Right kidney (tissue), 1 donor: Measurements from ENCODE around the gene SORBS2.

Source experiments
- DNase-seq: peaks from one replicate; pipeline ENCODE4 v3.0.0-alpha.2; 2016

SORBS2 gene

GRCh38 chr4:185677637-185678314 is 134.2 kb downstream of the SORBS2 start:
- DNase-seq = no peak

- DNase-seq = no peak
Measured at GRCh38 chr4:185672618-185673017, 139.4 kb downstream of the SORBS2 start.

GRCh38 chr4:185672151-185672550 is 139.8 kb downstream of the SORBS2 start:
- no peak for DNase-seq

- no peak for DNase-seq
Measured at GRCh38 chr4:185671496-185671895, 140.5 kb downstream of the SORBS2 start.

GRCh38 chr4:185671066-185671465 is 140.9 kb downstream of the SORBS2 start:
- DNase-seq = no peak

GRCh38 chr4:185669288-185669687 is 142.7 kb downstream of the SORBS2 start:
- DNase-seq = no peak

- no peak for DNase-seq
Measured at GRCh38 chr4:185666156-185666555, 145.8 kb downstream of the SORBS2 start.

- DNase-seq = no peak
Measured at GRCh38 chr4:185665655-185666054, 146.3 kb downstream of the SORBS2 start.

GRCh38 chr4:185664481-185664880 is 147.5 kb downstream of the SORBS2 start:
- DNase-seq = no peak

- no peak for DNase-seq
Measured at GRCh38 chr4:185662030-185662778, 149.8 kb downstream of the SORBS2 start.

- DNase-seq = no peak
Measured at GRCh38 chr4:185660340-185660739, 151.7 kb downstream of the SORBS2 start.

GRCh38 chr4:185657699-185658098 is 154.3 kb downstream of the SORBS2 start:
- no peak for DNase-seq

GRCh38 chr4:185657183-185657582 is 154.8 kb downstream of the SORBS2 start:
- DNase-seq = no peak

GRCh38 chr4:185656467-185656931 is 155.5 kb downstream of the SORBS2 start:
- no peak for DNase-seq

GRCh38 chr4:185654965-185655554 is 156.9 kb downstream of the SORBS2 start:
- no peak for DNase-seq

GRCh38 chr4:185654311-185654710 is 157.7 kb downstream of the SORBS2 start:
- DNase-seq = no peak

- no peak for DNase-seq
Measured at GRCh38 chr4:185651851-185652250, 160.1 kb downstream of the SORBS2 start.

- DNase-seq = no peak
Measured at GRCh38 chr4:185651137-185651677, 160.8 kb downstream of the SORBS2 start.

- DNase-seq = no peak
Measured at GRCh38 chr4:185648631-185649030, 163.4 kb downstream of the SORBS2 start.

- DNase-seq = no peak
Measured at GRCh38 chr4:185645403-185645802, 166.6 kb downstream of the SORBS2 start.

GRCh38 chr4:185644408-185644807 is 167.6 kb downstream of the SORBS2 start:
- DNase-seq = no peak

GRCh38 chr4:185642907-185643306 is 169.1 kb downstream of the SORBS2 start:
- DNase-seq = no peak
